D721Med (cell line): ENCODE results near the gene SLC39A7.

ENCODE experiments used
- DNase-seq: peaks from one replicate; pipeline ENCODE4 v3.0.0; 2011; ENCODE audit warnings: low spot score; ENCODE audit not compliant: insufficient read length
- FAIRE-seq: peaks from 2 replicates; lab custom pipeline; 2011; peaks lifted over from hg19 to GRCh38; lab: Jason Lieb, UNC
- TF ChIP-seq, protein P1 (sequence below): IDR thresholded peaks from 2 replicates; pipeline ENCODE4 v1.5.1; 2012; ENCODE audit warnings: mild to moderate bottlenecking, control low read depth; ENCODE audit not compliant: insufficient read depth; ENCODE audit errors: missing control alignments

SLC39A7 gene

DNA sequence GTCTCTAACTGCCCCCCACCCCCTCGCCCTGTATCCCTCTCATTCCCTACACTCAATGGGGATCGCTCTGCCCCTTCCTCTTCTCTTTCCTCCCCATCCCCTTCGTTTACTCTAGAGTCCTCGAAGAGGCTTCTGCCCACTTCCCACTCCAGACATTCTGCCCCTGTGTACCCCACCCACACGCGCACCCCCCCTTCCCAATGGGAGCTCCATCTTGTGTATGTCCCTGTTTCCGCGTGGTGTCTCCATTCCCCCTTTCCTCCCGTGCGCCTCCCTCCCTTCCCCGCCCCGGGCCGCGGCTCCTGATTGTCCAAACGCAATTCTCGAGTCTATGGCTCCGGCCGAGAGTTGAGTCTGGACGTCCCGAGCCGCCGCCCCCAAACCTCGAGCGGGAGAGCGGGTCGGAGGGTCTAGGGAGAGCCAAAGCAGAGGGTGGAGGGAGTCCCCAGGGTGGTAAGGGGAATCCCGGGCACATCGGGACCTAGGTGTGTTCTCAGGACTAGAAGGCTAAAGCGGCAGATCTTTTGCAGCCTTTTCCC, 7.0 kb downstream of the SLC39A7 start:
- no peak for FAIRE-seq
- TF ChIP-seq, protein P1, sequence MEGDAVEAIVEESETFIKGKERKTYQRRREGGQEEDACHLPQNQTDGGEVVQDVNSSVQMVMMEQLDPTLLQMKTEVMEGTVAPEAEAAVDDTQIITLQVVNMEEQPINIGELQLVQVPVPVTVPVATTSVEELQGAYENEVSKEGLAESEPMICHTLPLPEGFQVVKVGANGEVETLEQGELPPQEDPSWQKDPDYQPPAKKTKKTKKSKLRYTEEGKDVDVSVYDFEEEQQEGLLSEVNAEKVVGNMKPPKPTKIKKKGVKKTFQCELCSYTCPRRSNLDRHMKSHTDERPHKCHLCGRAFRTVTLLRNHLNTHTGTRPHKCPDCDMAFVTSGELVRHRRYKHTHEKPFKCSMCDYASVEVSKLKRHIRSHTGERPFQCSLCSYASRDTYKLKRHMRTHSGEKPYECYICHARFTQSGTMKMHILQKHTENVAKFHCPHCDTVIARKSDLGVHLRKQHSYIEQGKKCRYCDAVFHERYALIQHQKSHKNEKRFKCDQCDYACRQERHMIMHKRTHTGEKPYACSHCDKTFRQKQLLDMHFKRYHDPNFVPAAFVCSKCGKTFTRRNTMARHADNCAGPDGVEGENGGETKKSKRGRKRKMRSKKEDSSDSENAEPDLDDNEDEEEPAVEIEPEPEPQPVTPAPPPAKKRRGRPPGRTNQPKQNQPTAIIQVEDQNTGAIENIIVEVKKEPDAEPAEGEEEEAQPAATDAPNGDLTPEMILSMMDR: no peak

DNA sequence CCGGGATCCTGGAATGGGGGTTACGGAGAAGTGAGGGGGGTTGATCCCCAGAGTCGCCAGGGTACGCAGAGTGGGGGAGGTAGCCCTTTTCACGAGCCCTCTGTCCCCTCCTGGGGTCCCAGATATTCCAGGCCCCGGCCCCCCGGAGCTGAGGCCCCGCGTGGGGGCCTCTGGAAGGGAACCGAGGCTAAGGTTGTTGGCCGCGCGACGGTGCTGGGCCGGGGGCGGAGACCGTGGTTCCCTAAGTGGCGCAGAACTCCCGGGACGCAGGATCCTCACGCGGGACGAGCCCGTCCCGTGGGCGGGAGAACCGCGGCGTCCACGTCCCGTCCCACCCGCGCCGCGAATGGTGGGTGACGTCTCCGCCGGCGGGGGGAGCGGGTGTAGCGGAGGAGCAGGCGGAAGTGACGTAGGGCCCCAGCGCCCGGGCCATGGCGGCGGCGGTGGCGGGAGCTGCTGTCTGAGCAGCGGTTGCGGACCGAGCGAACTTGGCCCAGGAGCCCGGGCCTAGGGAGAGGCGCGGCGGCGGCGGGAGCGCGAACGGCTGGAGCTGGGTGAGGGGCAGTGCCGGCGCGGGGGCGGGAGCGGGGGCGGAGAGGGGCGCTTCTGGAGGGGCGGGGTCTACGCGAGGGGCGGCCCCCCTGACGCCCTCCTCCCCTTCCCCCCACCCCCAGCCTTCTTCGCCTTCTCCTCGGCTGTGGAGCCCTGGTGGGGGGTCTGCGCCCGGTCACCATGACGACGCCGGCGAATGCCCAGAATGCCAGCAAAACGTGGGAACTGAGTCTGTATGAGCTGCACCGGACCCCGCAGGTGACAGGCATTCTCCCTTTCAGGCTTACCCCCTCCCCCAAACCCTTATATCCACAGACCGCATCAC, 7.7 kb downstream of the SLC39A7 start, which contains the start of gene RING1:
TSS of gene RING1 (plus strand) at position 410 of the 877 bp plus-strand sequence. CDS start at position 733, 323 bp downstream.
- FAIRE-seq (no peak), DNase-seq (peak; percentile 97)
- TF ChIP-seq, protein P1: no peak

More for the DNA sequence above, 7.0 kb downstream of the SLC39A7 start:
- no peak for DNase-seq

DNA sequence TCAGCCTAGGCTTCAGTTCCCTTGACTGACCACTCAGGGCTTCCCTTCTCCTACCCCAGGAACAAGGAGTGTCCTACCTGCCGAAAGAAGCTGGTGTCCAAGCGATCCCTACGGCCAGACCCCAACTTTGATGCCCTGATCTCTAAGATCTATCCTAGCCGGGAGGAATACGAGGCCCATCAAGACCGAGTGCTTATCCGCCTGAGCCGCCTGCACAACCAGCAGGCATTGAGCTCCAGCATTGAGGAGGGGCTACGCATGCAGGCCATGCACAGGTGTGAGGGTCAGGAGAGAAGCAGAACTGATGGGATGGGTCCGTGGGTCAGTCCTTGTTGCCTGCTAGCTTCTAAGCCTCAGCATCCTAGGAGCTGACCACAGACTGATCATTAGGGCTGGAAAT, 9.2 kb downstream of the SLC39A7 start:
- DNase-seq: no peak
- TF ChIP-seq, protein P1: no peak
- no peak for FAIRE-seq

DNA sequence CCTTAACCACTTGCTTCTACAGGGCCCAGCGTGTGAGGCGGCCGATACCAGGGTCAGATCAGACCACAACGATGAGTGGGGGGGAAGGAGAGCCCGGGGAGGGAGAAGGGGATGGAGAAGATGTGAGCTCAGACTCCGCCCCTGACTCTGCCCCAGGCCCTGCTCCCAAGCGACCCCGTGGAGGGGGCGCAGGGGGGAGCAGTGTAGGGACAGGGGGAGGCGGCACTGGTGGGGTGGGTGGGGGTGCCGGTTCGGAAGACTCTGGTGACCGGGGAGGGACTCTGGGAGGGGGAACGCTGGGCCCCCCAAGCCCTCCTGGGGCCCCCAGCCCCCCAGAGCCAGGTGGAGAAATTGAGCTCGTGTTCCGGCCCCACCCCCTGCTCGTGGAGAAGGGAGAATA, 10.5 kb downstream of the SLC39A7 start:
- FAIRE-seq: no peak
- no peak for DNase-seq
- TF ChIP-seq, protein P1: no peak

DNA sequence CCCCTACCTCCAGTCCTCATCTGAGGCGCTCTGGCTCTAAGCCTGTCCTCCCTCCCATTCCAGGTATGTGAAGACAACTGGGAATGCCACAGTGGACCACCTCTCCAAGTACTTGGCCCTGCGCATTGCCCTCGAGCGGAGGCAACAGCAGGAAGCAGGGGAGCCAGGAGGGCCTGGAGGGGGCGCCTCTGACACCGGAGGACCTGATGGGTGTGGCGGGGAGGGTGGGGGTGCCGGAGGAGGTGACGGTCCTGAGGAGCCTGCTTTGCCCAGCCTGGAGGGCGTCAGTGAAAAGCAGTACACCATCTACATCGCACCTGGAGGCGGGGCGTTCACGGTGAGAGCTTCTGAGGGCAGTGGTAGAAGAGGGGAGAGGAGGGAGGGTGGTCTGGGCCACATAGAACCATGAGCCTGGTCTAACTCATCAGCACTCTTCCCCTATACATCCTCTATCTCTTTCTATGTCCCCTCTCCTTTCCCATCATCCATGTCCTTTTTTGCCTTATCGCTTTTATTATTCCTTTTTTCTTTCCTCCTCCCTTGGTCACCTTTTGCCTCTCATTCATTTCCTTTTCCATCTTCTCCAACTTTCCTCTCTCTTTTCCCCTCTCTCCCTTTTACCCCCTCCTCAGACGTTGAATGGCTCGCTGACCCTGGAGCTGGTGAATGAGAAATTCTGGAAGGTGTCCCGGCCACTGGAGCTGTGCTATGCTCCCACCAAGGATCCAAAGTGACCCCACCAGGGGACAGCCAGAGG, 11.2 kb downstream of the SLC39A7 start:
- DNase-seq: no peak
- TF ChIP-seq, protein P1: no peak
- no peak for FAIRE-seq

DNA sequence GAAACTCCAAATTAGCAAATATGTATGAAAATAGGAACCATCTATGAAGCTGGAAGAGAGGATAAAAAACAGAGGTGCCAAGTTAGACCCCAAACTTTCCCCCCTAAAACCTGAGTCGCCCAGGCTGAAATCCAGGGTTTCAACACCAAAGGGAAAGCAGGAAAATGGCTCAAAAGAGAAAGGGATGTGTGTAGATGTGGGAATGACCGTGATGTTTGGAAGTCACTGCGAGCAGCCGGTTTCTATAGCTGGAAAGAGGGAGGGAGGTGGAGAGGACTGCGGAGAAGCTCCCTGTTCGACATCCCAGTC, 12.1 kb downstream of the SLC39A7 start:
- TF ChIP-seq, protein P1: no peak
- DNase-seq (no peak), FAIRE-seq (no peak)
